SK-N-SH (cell line): Measurements from ENCODE around the gene PCNX2. TPM values are rescaled to one million over a fixed set of nuclear protein-coding genes. Genes with fewer than 3 reads are reported as not detected.

ENCODE experiments used
- CTCF ChIA-PET: fragments of 300-600, 350-600 bp; formaldehyde crosslinking; extraction: SDS; loops from one replicate; lab custom pipeline; 2021; lab: Yijun Ruan, JAX
- POLR2A ChIA-PET: fragments of 350-600 bp; sonication (Branson Sonifier 250); formaldehyde crosslinking; extraction: SDS; loops from one replicate; lab custom pipeline; 2020; ENCODE audit warnings: antibody characterized with exemption, inconsistent platforms; lab: Yijun Ruan, JAX
- DNase-seq: peaks from one replicate; pipeline ENCODE4 v3.0.0; 2012
- H2AFZ ChIP-seq: fragments of 200-600 bp; sonication (generic); 2 replicates; pipeline ENCODE4 v1.8.1; 2016; ENCODE audit warnings: antibody characterized with exemption, mild to moderate bottlenecking, low read depth
- H3F3A ChIP-seq: fragments of 200-600 bp; sonication (generic); replicated peaks from 2 replicates; pipeline ENCODE3; 2016; ENCODE audit warnings: antibody characterized with exemption, mild to moderate bottlenecking; ENCODE audit not compliant: insufficient read depth
- H3K27ac ChIP-seq, 2 experiments: fragments of 200-500 bp in 1 of 2; fragments of 200-600 bp in 1 of 2; sonication (Bioruptor generic) in 1 of 2; sonication (generic), shearing (Covaris generic) in 1 of 2; 2 replicates each; pipeline versions ENCODE4 v1.5.1 to v1.6.1; 2014 to 2016; ENCODE audit warnings: low read depth in 2 of 2, inconsistent platforms in 1 of 2, low read length in 1 of 2, mild to moderate bottlenecking in 1 of 2, mixed read lengths in 1 of 2
- H3K27me3 ChIP-seq: fragments of 200-600 bp; sonication (generic), shearing (Covaris generic); 2 replicates; pipeline ENCODE4 v1.6.1; 2016; ENCODE audit warnings: mixed run types; ENCODE audit not compliant: insufficient read depth
- H3K36me3 ChIP-seq, 2 experiments: fragments of 200-500 bp in 1 of 2; fragments of 200-600 bp in 1 of 2; sonication (Bioruptor generic) in 1 of 2; sonication (generic) in 1 of 2; replicated peaks in 1 of 2; 2 replicates each; pipeline versions ENCODE3 to v1.5.1; 2014 to 2016; ENCODE audit warnings: low read length in 1 of 2, mild to moderate bottlenecking in 1 of 2; ENCODE audit not compliant: insufficient read depth in 2 of 2, control insufficient read depth in 1 of 2
- H3K4me1 ChIP-seq, 2 experiments: fragments of 200-500 bp in 1 of 2; fragments of 200-600 bp in 1 of 2; sonication (Bioruptor generic) in 1 of 2; sonication (generic), shearing (Covaris generic) in 1 of 2; 2 replicates each; pipeline versions ENCODE4 v1.5.1 to v1.6.1; 2014 to 2016; ENCODE audit warnings: low read depth in 1 of 2, low read length in 1 of 2, mixed run types in 1 of 2; ENCODE audit not compliant: insufficient read depth in 2 of 2, control insufficient read depth in 1 of 2
- H3K4me2 ChIP-seq: fragments of 200-600 bp; sonication (generic), shearing (Covaris generic); 2 replicates; pipeline ENCODE4 v1.6.1; 2017; ENCODE audit warnings: mixed run types
- H3K4me3 ChIP-seq, 2 experiments: fragments of 200-500 bp in 1 of 2; fragments of 200-600 bp in 1 of 2; sonication (Bioruptor generic) in 1 of 2; sonication (generic), shearing (Covaris generic) in 1 of 2; 2 replicates each; pipeline versions ENCODE4 v1.5.1 to v1.8.1; 2014 to 2016; ENCODE audit warnings: low read depth in 2 of 2, inconsistent platforms in 1 of 2, low read length in 1 of 2, mild to moderate bottlenecking in 1 of 2, mixed read lengths in 1 of 2, moderate library complexity in 1 of 2
- H3K79me2 ChIP-seq: fragments of 200-600 bp; sonication (generic); 2 replicates; pipeline ENCODE4 v1.8.1; 2017; ENCODE audit warnings: mild to moderate bottlenecking; ENCODE audit not compliant: insufficient read depth
- H3K9ac ChIP-seq: fragments of 200-600 bp; sonication (generic); 2 replicates; pipeline ENCODE4 v1.6.1; 2017; ENCODE audit warnings: mixed run types
- H3K9me2 ChIP-seq: fragments of 200-600 bp; sonication (generic); 2 replicates; pipeline ENCODE4 v1.6.1; 2017; ENCODE audit warnings: mixed run types
- H3K9me3 ChIP-seq: fragments of 200-600 bp; sonication (generic); 2 replicates; pipeline ENCODE4 v1.6.1; 2017; ENCODE audit warnings: mixed run types, mild to moderate bottlenecking, moderate library complexity
- H4K20me1 ChIP-seq: fragments of 200-600 bp; sonication (generic); 2 replicates; pipeline ENCODE4 v1.6.1; 2017; ENCODE audit warnings: mild to moderate bottlenecking, mixed run types; ENCODE audit not compliant: insufficient read depth
- CHD2 ChIP-seq: fragments of 150-350 bp; IDR thresholded peaks from 2 replicates; pipeline ENCODE4 v1.6.1; 2018; ENCODE audit warnings: low read length; ENCODE audit not compliant: partially characterized antibody
- ELF1 ChIP-seq: IDR thresholded peaks from 2 replicates; pipeline ENCODE4 v1.4.0; 2012
- EZH2phosphoT487 ChIP-seq: fragments of 200-600 bp; sonication (generic); IDR thresholded peaks from 2 replicates; pipeline ENCODE4 v1.6.1; 2017; ENCODE audit warnings: low read depth, mixed run types, mild to moderate bottlenecking, antibody characterized with exemption, moderate library complexity, borderline replicate concordance
- FOXJ3 ChIP-seq: sonication (generic); formaldehyde crosslinking; IDR thresholded peaks from 2 replicates; pipeline ENCODE4 v1.5.1; 2020; ENCODE audit warnings: mild to moderate bottlenecking, missing genetic modification reagents
- GABPA ChIP-seq: IDR thresholded peaks from 2 replicates; pipeline ENCODE4 v1.4.0; 2012; ENCODE audit warnings: low read depth, mild to moderate bottlenecking
- GATA2 ChIP-seq: sonication (generic); formaldehyde crosslinking; IDR thresholded peaks from 2 replicates; pipeline ENCODE4 v1.5.0; 2020; ENCODE audit warnings: mild to moderate bottlenecking, missing genetic modification reagents
- MXI1 ChIP-seq: IDR thresholded peaks from 2 replicates; pipeline ENCODE4 v1.6.1; 2012; ENCODE audit warnings: mild to moderate bottlenecking, low read depth, low read length, improper control_type of control experiment
- RAD21 ChIP-seq: IDR thresholded peaks from 2 replicates; pipeline ENCODE4 v1.6.1; 2012; ENCODE audit warnings: mild to moderate bottlenecking, low read length
- SMC3 ChIP-seq: IDR thresholded peaks from 2 replicates; pipeline ENCODE4 v1.6.1; 2012; ENCODE audit warnings: low read depth, low read length, improper control_type of control experiment
- TAF1 ChIP-seq: IDR thresholded peaks from 2 replicates; pipeline ENCODE4 v1.6.1; 2012; ENCODE audit warnings: low read depth, mild to moderate bottlenecking, low read length, moderate library complexity, borderline replicate concordance
- TCF12 ChIP-seq: IDR thresholded peaks from 2 replicates; pipeline ENCODE4 v1.4.0; 2012
- TEAD4 ChIP-seq: IDR thresholded peaks from 2 replicates; pipeline ENCODE4 v1.4.0; 2012; ENCODE audit warnings: mild to moderate bottlenecking, borderline replicate concordance; ENCODE audit not compliant: insufficient read depth
- WGBS: methylation state at CpG from one replicate; pipeline ENCODE4 v1.1.6; 2017; ENCODE audit warnings: low lambda C conversion rate; 5-methylcytosine and 5-hydroxymethylcytosine counted together
- polyA plus RNA-seq, 3 experiments: library from polyadenylated mRNA; depleted of rRNA; stranded (reverse); fragments of >200 nt; gene quantifications; 2 replicates each; pipeline ENCODE4 v1.2.3, GENCODE V29; 2012
- TF ChIP-seq, protein P1 (sequence below): fragments of 200-600 bp; sonication (generic); IDR thresholded peaks from 2 replicates; pipeline ENCODE4 v1.6.1; 2017; ENCODE audit warnings: antibody characterized with exemption, mild to moderate bottlenecking, moderate library complexity
- TF ChIP-seq, protein P2 (sequence below): IDR thresholded peaks from 2 replicates; pipeline ENCODE4 v1.6.1; 2012; ENCODE audit warnings: mild to moderate bottlenecking, low read depth, low read length, moderate library complexity
- TF ChIP-seq, protein P3 (sequence below): IDR thresholded peaks from 2 replicates; pipeline ENCODE4; 2012
- TF ChIP-seq, protein P4 (sequence below): IDR thresholded peaks from 2 replicates; pipeline ENCODE4 v1.4.0; 2012; ENCODE audit warnings: low read depth, borderline replicate concordance
- TF ChIP-seq, protein P5 (sequence below): IDR thresholded peaks from 2 replicates; pipeline ENCODE4 v1.4.0; 2012; ENCODE audit warnings: low read depth

The PCNX2 gene
- polyA plus RNA-seq, 1 of the 3 experiments (the other 2 are of a cell fraction), result 10.6 TPM

DNA sequence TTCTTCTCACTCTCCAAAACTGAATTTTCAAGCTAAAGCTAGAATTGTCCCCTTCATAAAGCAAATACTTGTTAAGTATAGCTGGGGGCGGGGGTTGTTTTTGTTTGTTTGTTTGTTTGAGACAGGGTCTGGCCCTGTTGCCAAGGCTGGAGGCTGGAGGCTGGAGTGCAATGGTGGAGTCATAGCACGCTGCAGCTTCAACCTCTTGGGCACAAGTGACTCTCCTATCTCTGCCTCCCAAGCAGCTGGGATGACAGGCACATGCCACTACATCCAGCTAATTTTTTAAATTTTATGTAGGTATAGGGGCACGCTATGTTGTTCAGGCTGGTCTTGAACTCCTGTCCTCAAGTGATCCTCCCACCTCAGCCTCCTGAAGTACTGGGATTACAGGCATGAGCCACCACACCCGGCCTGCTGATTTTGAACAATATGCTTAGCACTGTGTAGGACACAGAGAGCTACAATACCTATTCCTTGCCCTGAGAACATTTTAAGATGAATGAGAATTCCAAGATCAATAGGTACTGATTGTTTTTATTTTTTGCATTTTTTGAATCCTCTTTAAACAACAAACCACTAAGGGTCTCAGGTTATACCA lies 42.2 kb downstream of the PCNX2 start (continued):
- TF ChIP-seq, protein P1, sequence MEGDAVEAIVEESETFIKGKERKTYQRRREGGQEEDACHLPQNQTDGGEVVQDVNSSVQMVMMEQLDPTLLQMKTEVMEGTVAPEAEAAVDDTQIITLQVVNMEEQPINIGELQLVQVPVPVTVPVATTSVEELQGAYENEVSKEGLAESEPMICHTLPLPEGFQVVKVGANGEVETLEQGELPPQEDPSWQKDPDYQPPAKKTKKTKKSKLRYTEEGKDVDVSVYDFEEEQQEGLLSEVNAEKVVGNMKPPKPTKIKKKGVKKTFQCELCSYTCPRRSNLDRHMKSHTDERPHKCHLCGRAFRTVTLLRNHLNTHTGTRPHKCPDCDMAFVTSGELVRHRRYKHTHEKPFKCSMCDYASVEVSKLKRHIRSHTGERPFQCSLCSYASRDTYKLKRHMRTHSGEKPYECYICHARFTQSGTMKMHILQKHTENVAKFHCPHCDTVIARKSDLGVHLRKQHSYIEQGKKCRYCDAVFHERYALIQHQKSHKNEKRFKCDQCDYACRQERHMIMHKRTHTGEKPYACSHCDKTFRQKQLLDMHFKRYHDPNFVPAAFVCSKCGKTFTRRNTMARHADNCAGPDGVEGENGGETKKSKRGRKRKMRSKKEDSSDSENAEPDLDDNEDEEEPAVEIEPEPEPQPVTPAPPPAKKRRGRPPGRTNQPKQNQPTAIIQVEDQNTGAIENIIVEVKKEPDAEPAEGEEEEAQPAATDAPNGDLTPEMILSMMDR, result no peak
- TF ChIP-seq ELF1 (no peak), TAF1 (no peak), GATA2 (CRISPR knock-in tag) (no peak)
- TF ChIP-seq, protein P2, sequence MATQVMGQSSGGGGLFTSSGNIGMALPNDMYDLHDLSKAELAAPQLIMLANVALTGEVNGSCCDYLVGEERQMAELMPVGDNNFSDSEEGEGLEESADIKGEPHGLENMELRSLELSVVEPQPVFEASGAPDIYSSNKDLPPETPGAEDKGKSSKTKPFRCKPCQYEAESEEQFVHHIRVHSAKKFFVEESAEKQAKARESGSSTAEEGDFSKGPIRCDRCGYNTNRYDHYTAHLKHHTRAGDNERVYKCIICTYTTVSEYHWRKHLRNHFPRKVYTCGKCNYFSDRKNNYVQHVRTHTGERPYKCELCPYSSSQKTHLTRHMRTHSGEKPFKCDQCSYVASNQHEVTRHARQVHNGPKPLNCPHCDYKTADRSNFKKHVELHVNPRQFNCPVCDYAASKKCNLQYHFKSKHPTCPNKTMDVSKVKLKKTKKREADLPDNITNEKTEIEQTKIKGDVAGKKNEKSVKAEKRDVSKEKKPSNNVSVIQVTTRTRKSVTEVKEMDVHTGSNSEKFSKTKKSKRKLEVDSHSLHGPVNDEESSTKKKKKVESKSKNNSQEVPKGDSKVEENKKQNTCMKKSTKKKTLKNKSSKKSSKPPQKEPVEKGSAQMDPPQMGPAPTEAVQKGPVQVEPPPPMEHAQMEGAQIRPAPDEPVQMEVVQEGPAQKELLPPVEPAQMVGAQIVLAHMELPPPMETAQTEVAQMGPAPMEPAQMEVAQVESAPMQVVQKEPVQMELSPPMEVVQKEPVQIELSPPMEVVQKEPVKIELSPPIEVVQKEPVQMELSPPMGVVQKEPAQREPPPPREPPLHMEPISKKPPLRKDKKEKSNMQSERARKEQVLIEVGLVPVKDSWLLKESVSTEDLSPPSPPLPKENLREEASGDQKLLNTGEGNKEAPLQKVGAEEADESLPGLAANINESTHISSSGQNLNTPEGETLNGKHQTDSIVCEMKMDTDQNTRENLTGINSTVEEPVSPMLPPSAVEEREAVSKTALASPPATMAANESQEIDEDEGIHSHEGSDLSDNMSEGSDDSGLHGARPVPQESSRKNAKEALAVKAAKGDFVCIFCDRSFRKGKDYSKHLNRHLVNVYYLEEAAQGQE, result no peak
- TF ChIP-seq, protein P3, sequence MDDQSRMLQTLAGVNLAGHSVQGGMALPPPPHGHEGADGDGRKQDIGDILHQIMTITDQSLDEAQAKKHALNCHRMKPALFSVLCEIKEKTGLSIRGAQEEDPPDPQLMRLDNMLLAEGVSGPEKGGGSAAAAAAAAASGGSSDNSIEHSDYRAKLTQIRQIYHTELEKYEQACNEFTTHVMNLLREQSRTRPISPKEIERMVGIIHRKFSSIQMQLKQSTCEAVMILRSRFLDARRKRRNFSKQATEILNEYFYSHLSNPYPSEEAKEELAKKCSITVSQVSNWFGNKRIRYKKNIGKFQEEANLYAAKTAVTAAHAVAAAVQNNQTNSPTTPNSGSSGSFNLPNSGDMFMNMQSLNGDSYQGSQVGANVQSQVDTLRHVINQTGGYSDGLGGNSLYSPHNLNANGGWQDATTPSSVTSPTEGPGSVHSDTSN, result no peak

DNA sequence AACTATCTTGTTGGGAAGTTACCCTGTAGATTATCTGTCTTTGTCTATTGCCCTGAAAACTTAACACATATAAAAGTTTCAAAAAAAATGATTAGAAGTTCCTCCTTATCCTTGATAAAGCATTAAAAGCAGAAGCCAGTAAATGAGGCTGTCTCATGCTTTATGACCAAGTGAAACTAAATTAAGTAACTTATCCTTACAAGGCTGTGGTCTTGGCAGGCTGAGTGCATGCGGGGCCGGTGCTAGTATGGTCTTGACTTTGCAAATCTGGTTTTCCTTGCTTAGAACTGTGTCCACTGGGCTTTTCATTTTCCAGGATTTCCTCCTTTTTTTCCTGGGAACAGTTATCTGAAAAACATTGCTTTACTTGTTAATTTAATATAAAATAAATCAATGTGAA lies 43.1 kb downstream of the PCNX2 start:
- Histone ChIP-seq H3K9ac (no peak overlapping the region), H3K4me3 (no peak overlapping the region), H3F3A (no peaks in the 10 kb centered on the region), H3K79me2 (no peaks in the 10 kb centered on the region), H3K27me3 (no peaks in the 10 kb centered on the region), H3K36me3 (peaks cover 20 to 54% of the 10 kb centered on the region in 2 experiments), H4K20me1 (no peaks in the 10 kb centered on the region), H3K4me1 (peaks cover 0 to 2% of the 10 kb centered on the region in 2 experiments; a peak in 2 of 4 replicates), H3K27ac (no peak overlapping the region), H3K9me2 (no peaks in the 10 kb centered on the region), H3K4me2 (no peak overlapping the region), H3K9me3 (no peaks in the 10 kb centered on the region), H2AFZ (no peak overlapping the region)
- 98% methylated on average over 2 of the region's 2 CpGs for WGBS
- POLR2A ChIA-PET, result no interaction called here
- CTCF ChIA-PET, result interaction anchor here (1.4 kb wide), 1 partner anchor 10 kb away, joined by 4 read pairs; no protein-coding TSS in a partner anchor
- TF ChIP-seq GABPA, result no peak
- TF ChIP-seq RAD21, result no peak
- TF ChIP-seq, protein P4, sequence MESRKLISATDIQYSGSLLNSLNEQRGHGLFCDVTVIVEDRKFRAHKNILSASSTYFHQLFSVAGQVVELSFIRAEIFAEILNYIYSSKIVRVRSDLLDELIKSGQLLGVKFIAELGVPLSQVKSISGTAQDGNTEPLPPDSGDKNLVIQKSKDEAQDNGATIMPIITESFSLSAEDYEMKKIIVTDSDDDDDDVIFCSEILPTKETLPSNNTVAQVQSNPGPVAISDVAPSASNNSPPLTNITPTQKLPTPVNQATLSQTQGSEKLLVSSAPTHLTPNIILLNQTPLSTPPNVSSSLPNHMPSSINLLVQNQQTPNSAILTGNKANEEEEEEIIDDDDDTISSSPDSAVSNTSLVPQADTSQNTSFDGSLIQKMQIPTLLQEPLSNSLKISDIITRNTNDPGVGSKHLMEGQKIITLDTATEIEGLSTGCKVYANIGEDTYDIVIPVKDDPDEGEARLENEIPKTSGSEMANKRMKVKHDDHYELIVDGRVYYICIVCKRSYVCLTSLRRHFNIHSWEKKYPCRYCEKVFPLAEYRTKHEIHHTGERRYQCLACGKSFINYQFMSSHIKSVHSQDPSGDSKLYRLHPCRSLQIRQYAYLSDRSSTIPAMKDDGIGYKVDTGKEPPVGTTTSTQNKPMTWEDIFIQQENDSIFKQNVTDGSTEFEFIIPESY, result no peak
- TF ChIP-seq ELF1, result no peak
- TF ChIP-seq TCF12, result no peak
- TF ChIP-seq TEAD4, result no peak
- no peak for TF ChIP-seq EZH2phosphoT487
- no peak for TF ChIP-seq CHD2
- TF ChIP-seq, protein P5, sequence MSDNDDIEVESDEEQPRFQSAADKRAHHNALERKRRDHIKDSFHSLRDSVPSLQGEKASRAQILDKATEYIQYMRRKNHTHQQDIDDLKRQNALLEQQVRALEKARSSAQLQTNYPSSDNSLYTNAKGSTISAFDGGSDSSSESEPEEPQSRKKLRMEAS, result no peak
- TF ChIP-seq MXI1, result no peak
- no peak for TF ChIP-seq SMC3
- no peak for TF ChIP-seq FOXJ3 (CRISPR knock-in tag)
- no peak for DNase-seq
